Body of pancreas (tissue), 4 donors: Measurements from ENCODE around the gene SHF.

Source experiments
- POLR2A ChIP-seq, 3 donors: fragments of 450-650 bp; IDR thresholded peaks; one replicate each; pipeline ENCODE4 v1.6.1; 2016; ENCODE audit warnings: antibody characterized with exemption in 3 of 3, mild to moderate bottlenecking in 2 of 3
- TF ChIP-seq, protein P1 (sequence below), 7 experiments: fragments of 450-650 bp in 4 of 7; fragments of 200-600 bp in 3 of 7; sonication (generic) in 3 of 7; IDR thresholded peaks; one replicate each; pipeline ENCODE4 v1.5.1; 2016 to 2019; ENCODE audit warnings: antibody characterized with exemption in 7 of 7

DNA sequence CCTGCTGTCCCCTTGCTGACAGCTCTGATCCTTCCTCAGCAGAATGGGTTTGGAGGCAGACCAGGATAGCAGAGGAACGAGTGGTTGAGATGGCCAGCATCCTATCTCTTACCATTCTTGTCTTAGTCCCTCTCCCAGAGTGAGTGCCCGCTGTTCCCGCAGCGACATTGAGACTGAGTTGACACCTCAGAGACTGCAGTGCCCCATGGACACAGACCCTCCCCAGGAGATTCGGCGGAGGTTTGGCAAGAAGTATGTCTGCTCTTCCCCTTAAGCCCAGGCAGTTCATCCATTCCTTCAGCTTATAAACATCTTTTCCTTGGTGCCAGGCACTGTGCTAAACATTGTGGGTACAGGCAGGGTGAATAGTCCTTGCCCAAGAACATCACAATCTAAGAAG is 36.8 kb downstream of the SHF start:
- TF ChIP-seq, protein P1, sequence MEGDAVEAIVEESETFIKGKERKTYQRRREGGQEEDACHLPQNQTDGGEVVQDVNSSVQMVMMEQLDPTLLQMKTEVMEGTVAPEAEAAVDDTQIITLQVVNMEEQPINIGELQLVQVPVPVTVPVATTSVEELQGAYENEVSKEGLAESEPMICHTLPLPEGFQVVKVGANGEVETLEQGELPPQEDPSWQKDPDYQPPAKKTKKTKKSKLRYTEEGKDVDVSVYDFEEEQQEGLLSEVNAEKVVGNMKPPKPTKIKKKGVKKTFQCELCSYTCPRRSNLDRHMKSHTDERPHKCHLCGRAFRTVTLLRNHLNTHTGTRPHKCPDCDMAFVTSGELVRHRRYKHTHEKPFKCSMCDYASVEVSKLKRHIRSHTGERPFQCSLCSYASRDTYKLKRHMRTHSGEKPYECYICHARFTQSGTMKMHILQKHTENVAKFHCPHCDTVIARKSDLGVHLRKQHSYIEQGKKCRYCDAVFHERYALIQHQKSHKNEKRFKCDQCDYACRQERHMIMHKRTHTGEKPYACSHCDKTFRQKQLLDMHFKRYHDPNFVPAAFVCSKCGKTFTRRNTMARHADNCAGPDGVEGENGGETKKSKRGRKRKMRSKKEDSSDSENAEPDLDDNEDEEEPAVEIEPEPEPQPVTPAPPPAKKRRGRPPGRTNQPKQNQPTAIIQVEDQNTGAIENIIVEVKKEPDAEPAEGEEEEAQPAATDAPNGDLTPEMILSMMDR (IDR thresholded peaks at IDR 0.05): no peak
- no peak for TF ChIP-seq POLR2A (IDR thresholded peaks at IDR 0.05)
